PC-3 (cell line): Measurements from ENCODE around the gene OVCA2.

ENCODE experiments used
- EZH2 ChIP-seq: fragments of 300-600 bp; sonication (generic); IDR thresholded peaks from one replicate; pipeline ENCODE4 v1.6.1; 2017; ENCODE audit warnings: antibody characterized with exemption, mild to moderate bottlenecking, low read length; ENCODE audit not compliant: unreplicated experiment
- EZH2phosphoT487 ChIP-seq: fragments of 300-600 bp; sonication (generic); IDR thresholded peaks from 2 replicates; pipeline ENCODE4 v1.6.1; 2018; ENCODE audit warnings: mild to moderate bottlenecking, antibody characterized with exemption, low read length, borderline replicate concordance
- TF ChIP-seq, protein P1 (sequence below): fragments of 300-600 bp; sonication (generic); conservative IDR thresholded peaks from 2 replicates; pipeline ENCODE4 v1.5.1; 2017; ENCODE audit warnings: antibody characterized with exemption, low read depth, mild to moderate bottlenecking, low read length

DNA sequence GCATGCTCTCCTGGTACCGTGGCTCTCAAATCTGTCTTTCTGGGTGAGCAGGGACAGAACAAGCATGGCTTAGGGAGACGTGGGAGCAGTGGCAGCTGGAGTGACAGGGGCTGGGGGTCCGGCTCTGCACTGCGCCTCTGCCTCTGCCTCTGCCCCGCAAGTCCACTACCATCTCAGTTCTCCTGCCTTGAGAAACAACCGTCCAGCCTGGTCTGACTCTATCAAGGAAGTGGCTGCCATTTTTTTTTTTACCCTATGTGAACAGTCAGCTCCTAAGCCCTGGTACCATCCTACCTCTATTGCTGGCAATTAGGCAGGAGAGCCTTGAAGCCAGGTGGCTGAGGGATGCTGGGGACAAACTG lies 29.2 kb downstream of the OVCA2 start:
- TF ChIP-seq, protein P1, sequence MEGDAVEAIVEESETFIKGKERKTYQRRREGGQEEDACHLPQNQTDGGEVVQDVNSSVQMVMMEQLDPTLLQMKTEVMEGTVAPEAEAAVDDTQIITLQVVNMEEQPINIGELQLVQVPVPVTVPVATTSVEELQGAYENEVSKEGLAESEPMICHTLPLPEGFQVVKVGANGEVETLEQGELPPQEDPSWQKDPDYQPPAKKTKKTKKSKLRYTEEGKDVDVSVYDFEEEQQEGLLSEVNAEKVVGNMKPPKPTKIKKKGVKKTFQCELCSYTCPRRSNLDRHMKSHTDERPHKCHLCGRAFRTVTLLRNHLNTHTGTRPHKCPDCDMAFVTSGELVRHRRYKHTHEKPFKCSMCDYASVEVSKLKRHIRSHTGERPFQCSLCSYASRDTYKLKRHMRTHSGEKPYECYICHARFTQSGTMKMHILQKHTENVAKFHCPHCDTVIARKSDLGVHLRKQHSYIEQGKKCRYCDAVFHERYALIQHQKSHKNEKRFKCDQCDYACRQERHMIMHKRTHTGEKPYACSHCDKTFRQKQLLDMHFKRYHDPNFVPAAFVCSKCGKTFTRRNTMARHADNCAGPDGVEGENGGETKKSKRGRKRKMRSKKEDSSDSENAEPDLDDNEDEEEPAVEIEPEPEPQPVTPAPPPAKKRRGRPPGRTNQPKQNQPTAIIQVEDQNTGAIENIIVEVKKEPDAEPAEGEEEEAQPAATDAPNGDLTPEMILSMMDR, result no peak
- TF ChIP-seq EZH2 (no peak), EZH2phosphoT487 (no peak)
